Measurements from ENCODE around the gene SIK2. TPM values are rescaled to one million over a fixed set of nuclear protein-coding genes. Genes with fewer than 3 reads are reported as not detected.
A peak's percentile ranks its signal among the peaks of the same experiment; 100 is the strongest.

SIK2 gene
- total RNA-seq, 1 donor from 2014 or later, result 16.3 TPM

DNA sequence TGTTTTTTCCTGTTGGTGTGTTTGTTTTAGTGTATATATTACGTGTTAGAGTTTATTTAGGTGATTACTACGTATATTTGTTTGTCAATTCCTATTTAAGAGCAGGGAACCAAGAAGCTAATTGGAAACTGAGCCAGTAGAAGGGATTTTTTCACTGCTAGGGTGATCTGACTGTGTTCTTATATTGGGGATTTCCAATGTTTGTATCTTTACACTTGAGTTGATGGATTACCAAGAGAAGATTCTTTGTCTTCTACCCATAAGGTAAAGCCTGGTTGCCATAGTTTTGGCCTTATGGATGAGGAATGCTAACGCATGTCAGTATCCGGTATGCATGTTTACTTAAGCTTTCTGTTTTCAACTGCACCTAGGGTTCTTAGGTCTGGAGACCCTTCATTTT, 35.6 kb downstream of the SIK2 start:
- H3K9me3 Mint-ChIP-seq, result no peaks in the 10 kb centered on the region

DNA sequence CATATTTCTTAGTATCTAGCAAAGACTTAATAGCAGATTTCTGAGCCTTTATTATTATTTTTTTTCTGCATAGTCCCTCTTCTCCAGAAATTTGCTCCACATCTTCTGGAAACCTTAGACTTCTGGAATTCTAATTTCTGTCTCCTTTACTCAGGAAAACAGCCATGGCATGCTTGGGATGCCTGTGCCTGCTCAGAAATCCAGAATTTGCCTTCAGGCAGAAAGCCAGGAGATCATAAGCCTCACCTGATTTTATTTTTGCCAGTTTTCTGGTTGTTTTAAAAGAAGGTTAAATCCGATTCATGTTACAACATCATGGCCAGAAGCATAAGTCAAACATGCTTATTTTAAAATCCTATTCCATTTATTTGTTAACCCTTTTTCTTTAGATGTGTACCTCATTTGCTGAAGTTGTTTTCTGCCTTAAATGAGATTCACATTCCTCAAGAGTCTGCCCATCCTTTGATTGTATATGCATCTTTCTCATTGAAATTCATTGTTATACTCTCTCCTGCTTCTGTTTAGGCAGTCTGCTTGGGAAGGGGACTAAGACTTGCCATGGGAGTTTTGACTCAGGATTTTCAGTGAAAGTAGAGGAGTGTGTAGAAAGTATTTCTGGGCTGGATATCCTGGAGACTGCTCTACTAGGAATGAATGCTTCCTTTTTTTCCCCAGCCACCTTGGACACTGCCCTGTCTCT, 37.1 kb downstream of the SIK2 start:
- Mint-ChIP-seq H3K27ac (no peak overlapping the region), H3K4me3 (no peak overlapping the region), H3K36me3 (peaks cover 25% of the 10 kb centered on the region), H3K9me3 (no peaks in the 10 kb centered on the region), H3K4me1 (peaks cover 46% of the 10 kb centered on the region), H3K27me3 (ENCODE audit: insufficient read depth, low read depth) (no peaks in the 10 kb centered on the region)
- Histone ChIP-seq H2AFZ (replicated peaks) (no peak overlapping the region), H3K9ac (no peak overlapping the region), H3K79me2 (ENCODE audit: low read depth) (peaks cover 9% of the 10 kb centered on the region), H3K4me3 (no peak overlapping the region), H3K4me1 (peaks cover 28% of the 10 kb centered on the region), H3K36me3 (peaks cover 3% of the 10 kb centered on the region), H3K27ac (no peak overlapping the region), H3K9me3 (ENCODE audit: low read depth) (no peaks in the 10 kb centered on the region), H3K4me2 (no peak overlapping the region), H3F3A (ENCODE audit: low read depth) (no peaks in the 10 kb centered on the region), H3K27me3 (no peaks in the 10 kb centered on the region), H4K20me1 (ENCODE audit: low read depth) (no peaks in the 10 kb centered on the region)
- no peak for DNase-seq (ENCODE audit: low spot score)
- TF ChIP-seq, protein P1, sequence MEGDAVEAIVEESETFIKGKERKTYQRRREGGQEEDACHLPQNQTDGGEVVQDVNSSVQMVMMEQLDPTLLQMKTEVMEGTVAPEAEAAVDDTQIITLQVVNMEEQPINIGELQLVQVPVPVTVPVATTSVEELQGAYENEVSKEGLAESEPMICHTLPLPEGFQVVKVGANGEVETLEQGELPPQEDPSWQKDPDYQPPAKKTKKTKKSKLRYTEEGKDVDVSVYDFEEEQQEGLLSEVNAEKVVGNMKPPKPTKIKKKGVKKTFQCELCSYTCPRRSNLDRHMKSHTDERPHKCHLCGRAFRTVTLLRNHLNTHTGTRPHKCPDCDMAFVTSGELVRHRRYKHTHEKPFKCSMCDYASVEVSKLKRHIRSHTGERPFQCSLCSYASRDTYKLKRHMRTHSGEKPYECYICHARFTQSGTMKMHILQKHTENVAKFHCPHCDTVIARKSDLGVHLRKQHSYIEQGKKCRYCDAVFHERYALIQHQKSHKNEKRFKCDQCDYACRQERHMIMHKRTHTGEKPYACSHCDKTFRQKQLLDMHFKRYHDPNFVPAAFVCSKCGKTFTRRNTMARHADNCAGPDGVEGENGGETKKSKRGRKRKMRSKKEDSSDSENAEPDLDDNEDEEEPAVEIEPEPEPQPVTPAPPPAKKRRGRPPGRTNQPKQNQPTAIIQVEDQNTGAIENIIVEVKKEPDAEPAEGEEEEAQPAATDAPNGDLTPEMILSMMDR (IDR thresholded peaks at IDR 0.05), result no peak
- TF ChIP-seq EZH2phosphoT487 (IDR thresholded peaks at IDR 0.05) (no peak), EZH2 (IDR thresholded peaks at IDR 0.05) (no peak)

More for the DNA sequence above, 35.6 kb downstream of the SIK2 start:
- Histone ChIP-seq H3K79me2 (ENCODE audit: low read depth) (peaks cover 9% of the 10 kb centered on the region), H3K4me1 (peaks cover 43% of the 10 kb centered on the region), H3K4me2 (no peak overlapping the region), H3K27ac (no peak overlapping the region), H3F3A (ENCODE audit: low read depth) (peaks cover 10% of the 10 kb centered on the region), H3K9me3 (ENCODE audit: low read depth) (no peaks in the 10 kb centered on the region), H3K4me3 (no peak overlapping the region), H2AFZ (replicated peaks) (no peak overlapping the region), H3K27me3 (no peaks in the 10 kb centered on the region), H3K9ac (no peak overlapping the region), H3K36me3 (peaks cover 3% of the 10 kb centered on the region), H4K20me1 (ENCODE audit: low read depth) (no peaks in the 10 kb centered on the region)
- peaks cover 24% of the 10 kb centered on the region for H3K36me3 Mint-ChIP-seq
- no peak overlapping the region for H3K4me3 Mint-ChIP-seq
- DNase-seq (ENCODE audit: low spot score), result no peak
- H3K4me1 Mint-ChIP-seq, result peaks cover 51% of the 10 kb centered on the region
- no peaks in the 10 kb centered on the region for H3K27me3 Mint-ChIP-seq (ENCODE audit: insufficient read depth, low read depth)
- TF ChIP-seq EZH2phosphoT487 (IDR thresholded peaks at IDR 0.05) (no peak), EZH2 (IDR thresholded peaks at IDR 0.05) (no peak)
- TF ChIP-seq, protein P1 (IDR thresholded peaks at IDR 0.05), result no peak
- peak overlapping the region; percentile 69 for H3K27ac Mint-ChIP-seq

DNA sequence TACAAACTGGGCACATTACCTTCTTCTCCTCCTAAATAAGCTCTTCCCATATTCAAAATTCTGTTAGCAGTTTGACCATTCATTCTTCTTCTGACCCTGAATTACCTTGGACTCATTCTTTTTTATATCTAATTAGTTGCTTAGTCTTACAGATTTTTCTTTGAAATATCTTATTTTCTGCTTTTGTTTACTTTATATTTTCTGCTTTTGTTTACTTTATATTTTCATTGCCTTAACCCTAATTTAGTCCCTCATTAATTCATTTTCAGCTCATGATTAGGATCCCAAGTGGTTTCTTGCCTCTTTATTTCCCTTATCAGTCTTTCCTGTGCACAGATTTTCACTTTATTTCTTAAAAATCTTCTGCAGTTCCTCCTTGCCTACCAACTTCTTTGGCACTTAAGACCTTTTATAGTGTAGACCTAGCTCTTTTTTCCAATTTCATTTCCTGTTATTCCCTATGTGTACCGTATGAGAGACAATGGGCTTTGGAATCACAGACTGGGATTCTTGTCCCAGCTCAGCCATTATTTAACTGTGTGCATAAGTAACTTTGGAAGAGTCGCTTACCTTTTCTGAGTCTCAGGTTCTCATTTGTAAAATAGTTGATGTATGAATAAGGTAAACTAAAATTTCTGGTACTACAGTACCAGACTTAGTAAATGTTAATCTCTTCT, 39.2 kb downstream of the SIK2 start:
- H3K36me3 ChIP-seq, result peaks cover 3% of the 10 kb centered on the region
- no peak overlapping the region for H3K4me3 ChIP-seq
- no peak overlapping the region for H2AFZ ChIP-seq (replicated peaks)
- peaks cover 16% of the 10 kb centered on the region for H3K4me1 ChIP-seq
- no peaks in the 10 kb centered on the region for H3K9me3 ChIP-seq (ENCODE audit: low read depth)
- H3F3A ChIP-seq (ENCODE audit: low read depth), result no peaks in the 10 kb centered on the region
- no peak for DNase-seq (ENCODE audit: low spot score)
- H3K9ac ChIP-seq, result no peak overlapping the region
- Mint-ChIP-seq H3K27me3 (ENCODE audit: insufficient read depth, low read depth) (no peaks in the 10 kb centered on the region), H3K27ac (no peak overlapping the region), H3K4me1 (peaks cover 30% of the 10 kb centered on the region), H3K4me3 (no peak overlapping the region), H3K9me3 (no peaks in the 10 kb centered on the region), H3K36me3 (peaks cover 29% of the 10 kb centered on the region)
- peaks cover 6% of the 10 kb centered on the region for H3K79me2 ChIP-seq (ENCODE audit: low read depth)
- no peaks in the 10 kb centered on the region for H4K20me1 ChIP-seq (ENCODE audit: low read depth)
- H3K4me2 ChIP-seq, result no peak overlapping the region
- TF ChIP-seq, protein P1 (IDR thresholded peaks at IDR 0.05), result no peak
- no peak for TF ChIP-seq EZH2 (IDR thresholded peaks at IDR 0.05)
- TF ChIP-seq EZH2phosphoT487 (IDR thresholded peaks at IDR 0.05), result no peak
- H3K27me3 ChIP-seq, result no peaks in the 10 kb centered on the region
- H3K27ac ChIP-seq, result no peak overlapping the region
